ENCODE results near the gene GSTT2. TPM values are rescaled to one million over a fixed set of nuclear protein-coding genes. Genes with fewer than 3 reads are reported as not detected.

Gene GSTT2
- total RNA-seq, 4 donors from 2014 or later, result 0.81 TPM; not detected in 3

- WGBS, result 98% methylated on average over 3 of the region's 3 CpGs
- peak in 1 of 2 donors; percentile 7 for DNase-seq (ENCODE audit: low spot score in 2 of 2)
Observed at GRCh38 chr22:24029304-24029703, 49.4 kb downstream of the GSTT2 start.

GRCh38 chr22:24030186-24030702 lies 50.3 kb downstream of the GSTT2 start:
- TF ChIP-seq POLR2A (IDR thresholded peaks at IDR 0.05) (no peak), POLR2AphosphoS5 (IDR thresholded peaks at IDR 0.05) (no peak), EP300 (IDR thresholded peaks at IDR 0.05) (no peak)
- TF ChIP-seq, protein P1, sequence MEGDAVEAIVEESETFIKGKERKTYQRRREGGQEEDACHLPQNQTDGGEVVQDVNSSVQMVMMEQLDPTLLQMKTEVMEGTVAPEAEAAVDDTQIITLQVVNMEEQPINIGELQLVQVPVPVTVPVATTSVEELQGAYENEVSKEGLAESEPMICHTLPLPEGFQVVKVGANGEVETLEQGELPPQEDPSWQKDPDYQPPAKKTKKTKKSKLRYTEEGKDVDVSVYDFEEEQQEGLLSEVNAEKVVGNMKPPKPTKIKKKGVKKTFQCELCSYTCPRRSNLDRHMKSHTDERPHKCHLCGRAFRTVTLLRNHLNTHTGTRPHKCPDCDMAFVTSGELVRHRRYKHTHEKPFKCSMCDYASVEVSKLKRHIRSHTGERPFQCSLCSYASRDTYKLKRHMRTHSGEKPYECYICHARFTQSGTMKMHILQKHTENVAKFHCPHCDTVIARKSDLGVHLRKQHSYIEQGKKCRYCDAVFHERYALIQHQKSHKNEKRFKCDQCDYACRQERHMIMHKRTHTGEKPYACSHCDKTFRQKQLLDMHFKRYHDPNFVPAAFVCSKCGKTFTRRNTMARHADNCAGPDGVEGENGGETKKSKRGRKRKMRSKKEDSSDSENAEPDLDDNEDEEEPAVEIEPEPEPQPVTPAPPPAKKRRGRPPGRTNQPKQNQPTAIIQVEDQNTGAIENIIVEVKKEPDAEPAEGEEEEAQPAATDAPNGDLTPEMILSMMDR (IDR thresholded peaks at IDR 0.05), result no peak
- H3K4me1 ChIP-seq, result no peaks in the 10 kb centered on the region
- no peaks in the 10 kb centered on the region for H3K9me3 ChIP-seq
- no peak for DNase-seq (ENCODE audit: low spot score in 2 of 2)
- H3K4me3 ChIP-seq, result no peak overlapping the region
- H3K36me3 ChIP-seq, result no peaks in the 10 kb centered on the region
- no peaks in the 10 kb centered on the region for H3K27me3 ChIP-seq
- no peak overlapping the region for H3K27ac ChIP-seq

More at GRCh38 chr22:24029304-24029703, 49.4 kb downstream of the GSTT2 start:
- no peaks in the 10 kb centered on the region for H3K4me1 ChIP-seq
- H3K9me3 ChIP-seq, result peaks cover 4% of the 10 kb centered on the region
- no peaks in the 10 kb centered on the region for H3K36me3 ChIP-seq
- H3K27me3 ChIP-seq, result no peaks in the 10 kb centered on the region
- TF ChIP-seq POLR2AphosphoS5 (IDR thresholded peaks at IDR 0.05), result no peak
- TF ChIP-seq POLR2A (IDR thresholded peaks at IDR 0.05), result no peak
- TF ChIP-seq, protein P1 (IDR thresholded peaks at IDR 0.05), result no peak
- no peak for TF ChIP-seq EP300 (IDR thresholded peaks at IDR 0.05)
- H3K27ac ChIP-seq, result no peak overlapping the region
- H3K4me3 ChIP-seq, result no peak overlapping the region

Other genes starting within 250 kb of the GSTT2 start
- gene ZNF70, start 229.0 kb upstream of the GSTT2 start, total RNA-seq, result 1 to 10 TPM; 1.7 to 5.1 (median 3.1) TPM
- gene VPREB3, start 225.7 kb upstream of the GSTT2 start, total RNA-seq, result not detected
- gene C22orf15, start 217.1 kb upstream of the GSTT2 start, total RNA-seq, result not detected
- 10 to 100 TPM; 26.7 to 46.4 (median 32.2) TPM for gene CHCHD10, start 212.2 kb upstream of the GSTT2 start, total RNA-seq
- gene MMP11, start 207.3 kb upstream of the GSTT2 start, total RNA-seq, result 1 to 10 TPM in 2 of 4 donors, under 1 TPM in 1, not detected in 1; 0.60 to 3.9 (median 2.1) TPM
- 10 to 100 TPM; 54.2 to 73.9 (median 61.3) TPM for gene SMARCB1, start 193.2 kb upstream of the GSTT2 start, total RNA-seq
- under 1 TPM in 3 of 4 donors, not detected in 1; 0.34 to 0.94 (median 0.56) TPM for gene DERL3, start 141.1 kb upstream of the GSTT2 start, total RNA-seq
- gene SLC2A11, start 122.3 kb upstream of the GSTT2 start, total RNA-seq, result 10 to 100 TPM in 2 of 4 donors, 1 to 10 TPM in 2; 3.2 to 12.5 (median 8.7) TPM
- 100 to 1,000 TPM; 261 to 363 (median 313) TPM for gene MIF, start 85.8 kb upstream of the GSTT2 start, total RNA-seq
- 10 to 100 TPM in 1 of 4 donors, 1 to 10 TPM in 3; 3.2 to 13.5 (median 6.7) TPM for gene GSTT2B, start 18.9 kb upstream of the GSTT2 start, total RNA-seq
- gene DDTL, start 13.2 kb upstream of the GSTT2 start, total RNA-seq, result 1 to 10 TPM in 3 of 4 donors, not detected in 1; 1.5 to 2.0 (median 2.0) TPM
- 100 to 1,000 TPM; 103 to 171 (median 130) TPM for gene DDT, start 5.7 kb upstream of the GSTT2 start, total RNA-seq
- not detected for gene GSTT4, start 25.3 kb downstream of the GSTT2 start, total RNA-seq
- gene CABIN1, start 31.2 kb downstream of the GSTT2 start, total RNA-seq, result 10 to 100 TPM; 26.7 to 97.3 (median 42.5) TPM
- 10 to 100 TPM in 3 of 4 donors, 1 to 10 TPM in 1; 5.1 to 41.4 (median 29.0) TPM for gene SUSD2, start 201.4 kb downstream of the GSTT2 start, total RNA-seq